Retina (tissue), 1 donor: ENCODE results near the gene ZKSCAN7.
"Not testable (repeated sequence)": the region's sequence is repeated elsewhere in the genome, so short reads cannot be mapped to it uniquely, and the experiment has no call there.

Experiments
- DNase-seq: peaks from one replicate; pipeline ENCODE4 v3.0.0-alpha.2; 2016

Gene ZKSCAN7

GRCh38 chr3:44577354-44577952, 22.5 kb downstream of the ZKSCAN7 start:
- not testable (repeated sequence) for DNase-seq

- DNase-seq = not testable (repeated sequence)
Observed at GRCh38 chr3:44578316-44578715, 23.3 kb downstream of the ZKSCAN7 start.

- not testable (repeated sequence) for DNase-seq
Observed at GRCh38 chr3:44578924-44579515, 24.0 kb downstream of the ZKSCAN7 start.

- DNase-seq = not testable (repeated sequence)
Observed at GRCh38 chr3:44579749-44580148, 24.8 kb downstream of the ZKSCAN7 start.

- not testable (repeated sequence) for DNase-seq
Observed at GRCh38 chr3:44580971-44581370, 26.0 kb downstream of the ZKSCAN7 start.

GRCh38 chr3:44584646-44585501, 29.9 kb downstream of the ZKSCAN7 start, which contains the start of gene ZNF660:
ZNF660 (plus strand) TSS chr3:44584964; CDS start chr3:44594194, 9,230 bp downstream.
- peak; percentile 96 for DNase-seq

- no peak for DNase-seq
Observed at GRCh38 chr3:44596621-44597020, 41.6 kb downstream of the ZKSCAN7 start.

- DNase-seq = no peak
Observed at GRCh38 chr3:44601749-44602148, 46.8 kb downstream of the ZKSCAN7 start.

- no peak for DNase-seq
Observed at GRCh38 chr3:44612678-44613077, 57.7 kb downstream of the ZKSCAN7 start.
